ENCODE results near the gene SERPINA10. TPM values are rescaled to one million over a fixed set of nuclear protein-coding genes. Genes with fewer than 3 reads are reported as not detected.

SERPINA10 gene
- total and polyA plus RNA-seq, 7 donors, result not detected

DNA sequence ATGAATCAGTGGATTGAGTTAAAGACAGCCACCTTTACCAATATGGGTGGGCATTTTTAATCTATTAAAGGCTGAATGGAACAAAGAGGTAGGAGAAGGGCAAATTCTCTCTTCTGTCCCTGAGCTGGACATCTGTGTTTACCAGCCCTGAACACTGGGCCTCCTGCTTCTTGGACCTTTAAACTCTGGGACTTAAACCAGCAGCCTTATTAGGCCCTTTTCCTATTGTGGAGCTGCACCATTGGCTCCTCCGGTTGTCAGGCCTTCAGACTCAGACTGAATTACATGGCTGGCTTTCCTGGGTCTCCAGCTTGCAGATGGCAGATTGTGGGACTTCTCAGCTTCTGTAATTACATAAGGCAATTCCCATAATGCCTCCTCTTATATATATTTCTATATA is 23.6 kb upstream of the SERPINA10 start:
- H3K36me3 ChIP-seq (ENCODE audit: insufficient read depth in 1 of 2, low read depth in 1 of 2), result no peaks in the 10 kb centered on the region
- WGBS, 3 donors, result 42 to 54% (median 45%) methylated on average over 1 of the region's 1 CpG
- H3K9me3 ChIP-seq, result no peaks in the 10 kb centered on the region
- no peak overlapping the region for H3K4me3 ChIP-seq
- DNase-seq (no peak), ATAC-seq (no peak)
- TF ChIP-seq, protein P1, sequence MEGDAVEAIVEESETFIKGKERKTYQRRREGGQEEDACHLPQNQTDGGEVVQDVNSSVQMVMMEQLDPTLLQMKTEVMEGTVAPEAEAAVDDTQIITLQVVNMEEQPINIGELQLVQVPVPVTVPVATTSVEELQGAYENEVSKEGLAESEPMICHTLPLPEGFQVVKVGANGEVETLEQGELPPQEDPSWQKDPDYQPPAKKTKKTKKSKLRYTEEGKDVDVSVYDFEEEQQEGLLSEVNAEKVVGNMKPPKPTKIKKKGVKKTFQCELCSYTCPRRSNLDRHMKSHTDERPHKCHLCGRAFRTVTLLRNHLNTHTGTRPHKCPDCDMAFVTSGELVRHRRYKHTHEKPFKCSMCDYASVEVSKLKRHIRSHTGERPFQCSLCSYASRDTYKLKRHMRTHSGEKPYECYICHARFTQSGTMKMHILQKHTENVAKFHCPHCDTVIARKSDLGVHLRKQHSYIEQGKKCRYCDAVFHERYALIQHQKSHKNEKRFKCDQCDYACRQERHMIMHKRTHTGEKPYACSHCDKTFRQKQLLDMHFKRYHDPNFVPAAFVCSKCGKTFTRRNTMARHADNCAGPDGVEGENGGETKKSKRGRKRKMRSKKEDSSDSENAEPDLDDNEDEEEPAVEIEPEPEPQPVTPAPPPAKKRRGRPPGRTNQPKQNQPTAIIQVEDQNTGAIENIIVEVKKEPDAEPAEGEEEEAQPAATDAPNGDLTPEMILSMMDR (IDR thresholded peaks at IDR 0.05), result no peak
- H3K27ac ChIP-seq, result no peak overlapping the region
- H3K4me1 ChIP-seq, result no peaks in the 10 kb centered on the region
- H3K27me3 ChIP-seq (ENCODE audit: insufficient read depth in 3 of 3, low read length in 2 of 3), result no peaks in the 10 kb centered on the region
- intact Hi-C loops (cut with DNase I), result no loop called here

DNA sequence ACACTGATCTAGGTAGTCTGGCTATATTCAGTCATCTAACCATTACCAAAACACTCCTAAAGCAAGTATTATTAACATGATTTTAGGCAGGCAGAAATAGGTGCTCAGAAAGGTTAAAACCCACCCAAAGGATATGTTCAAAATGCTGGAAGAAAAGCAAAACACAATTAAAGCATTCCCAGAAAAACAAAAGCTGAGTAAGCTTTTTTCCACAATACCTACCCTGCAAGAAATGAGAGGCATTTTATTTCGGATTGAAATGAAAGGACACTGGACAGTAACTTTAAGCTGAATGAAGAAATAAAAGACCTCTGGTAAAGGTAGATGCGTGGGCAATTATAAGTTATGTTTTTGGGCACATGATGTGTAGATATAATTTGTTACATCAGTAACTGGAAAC is 21.8 kb upstream of the SERPINA10 start:
- Histone ChIP-seq H3K9me3 (no peaks in the 10 kb centered on the region), H3K27me3 (ENCODE audit: insufficient read depth in 3 of 3, low read length in 2 of 3) (peaks cover 0 to 2% (median 0%) of the 10 kb centered on the region in 3 donors), H3K4me1 (no peaks in the 10 kb centered on the region), H3K36me3 (ENCODE audit: insufficient read depth in 1 of 2, low read depth in 1 of 2) (no peaks in the 10 kb centered on the region), H3K4me3 (no peak overlapping the region), H3K27ac (no peak overlapping the region)
- TF ChIP-seq, protein P1 (IDR thresholded peaks at IDR 0.05), result no peak
- no peak for ATAC-seq
- DNase-seq, result no peak
- 92 to 95% (median 92%) methylated on average over 2 of the region's 2 CpGs for WGBS, 3 donors
- intact Hi-C loops (cut with DNase I), result no loop called here

DNA sequence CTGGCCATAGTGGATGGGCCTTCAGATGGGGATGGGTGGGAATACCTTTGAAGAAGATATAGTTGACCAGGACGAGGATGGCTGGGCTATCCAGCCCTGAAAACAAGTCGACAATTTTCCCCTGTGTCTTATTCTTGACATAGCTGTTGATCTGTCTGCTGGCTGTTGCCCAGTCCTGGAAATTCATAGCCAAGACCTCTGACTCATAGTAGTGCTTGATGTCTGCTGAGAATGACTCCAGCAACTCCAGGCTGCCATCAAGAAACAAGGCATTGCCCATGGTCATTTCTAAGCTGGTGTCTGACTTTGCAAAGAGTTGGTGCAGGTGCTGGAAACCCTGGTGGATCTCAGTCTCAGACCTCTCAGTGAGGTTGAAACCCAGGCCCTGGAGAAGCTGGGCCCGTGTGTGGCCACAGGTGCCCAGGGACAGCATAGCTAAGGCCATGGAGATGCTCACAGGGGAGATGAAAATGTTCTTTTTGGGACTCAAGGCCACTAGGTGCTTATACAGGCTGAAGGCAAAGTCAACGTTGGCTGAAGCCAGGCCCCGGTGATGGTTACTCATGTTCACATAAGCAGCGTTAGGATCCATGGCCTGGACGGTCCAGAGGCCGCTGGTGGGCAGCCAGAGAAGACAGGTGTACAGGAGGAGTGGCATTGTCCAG is 21.1 kb upstream of the SERPINA10 start:
- TF ChIP-seq, protein P1 (IDR thresholded peaks at IDR 0.05), result no peak
- H3K36me3 ChIP-seq (ENCODE audit: insufficient read depth in 1 of 2, low read depth in 1 of 2), result no peaks in the 10 kb centered on the region
- no peak overlapping the region for H3K27ac ChIP-seq
- ATAC-seq (no peak), DNase-seq (peak in 1 of 2 donors; percentile 28)
- 44 to 58% (median 49%) methylated on average over 8 of the region's 8 CpGs for WGBS, 3 donors
- no peaks in the 10 kb centered on the region for H3K9me3 ChIP-seq
- intact Hi-C loops (cut with DNase I), result no loop called here
- no peak overlapping the region for H3K4me3 ChIP-seq
- peaks cover 0 to 2% (median 0%) of the 10 kb centered on the region in 3 donors for H3K27me3 ChIP-seq (ENCODE audit: insufficient read depth in 3 of 3, low read length in 2 of 3)
- no peaks in the 10 kb centered on the region for H3K4me1 ChIP-seq

DNA sequence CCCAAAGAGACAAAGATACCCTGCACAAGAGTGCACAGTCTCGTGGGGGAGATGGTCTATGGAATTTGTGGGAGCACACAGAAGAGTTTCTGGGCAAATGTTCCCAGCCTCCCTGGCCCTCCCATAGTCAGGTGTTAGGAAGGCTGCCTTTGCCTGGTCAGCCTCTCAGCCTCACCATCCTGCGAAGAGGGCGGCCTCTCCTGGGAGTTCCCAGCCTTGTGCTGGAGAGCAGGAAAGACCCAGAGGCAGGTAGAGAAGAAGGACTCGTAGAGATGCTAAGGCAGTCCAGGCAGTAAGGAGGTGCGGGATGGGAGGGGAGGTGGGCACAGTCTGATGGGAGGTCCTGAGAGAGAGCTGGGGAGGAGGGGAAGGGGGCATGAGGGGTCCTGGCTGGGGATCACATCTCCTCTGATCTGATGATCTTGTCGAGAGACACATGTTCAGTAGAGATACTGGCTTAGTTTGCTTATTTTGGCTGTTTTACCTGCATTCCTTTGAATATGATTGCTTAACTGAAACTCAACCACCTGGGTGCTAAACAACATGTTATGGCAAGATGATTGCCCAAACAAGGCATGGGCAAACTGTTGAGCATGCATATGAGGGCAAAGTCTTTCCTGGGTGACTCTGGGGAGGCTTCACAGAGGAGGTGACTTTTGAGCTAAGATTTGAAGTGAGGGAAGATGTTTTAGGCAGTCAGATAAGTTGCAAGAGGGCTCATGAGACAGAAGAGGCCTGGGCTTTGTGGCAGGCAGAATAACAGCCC is 19.6 kb upstream of the SERPINA10 start:
- WGBS, 3 donors, result 82 to 85% (median 83%) methylated on average over 6 of the region's 6 CpGs

More for the DNA sequence above, 19.6 kb upstream of the SERPINA10 start:
- no peaks in the 10 kb centered on the region for H3K36me3 ChIP-seq (ENCODE audit: insufficient read depth in 1 of 2, low read depth in 1 of 2)
- ATAC-seq (no peak), DNase-seq (no peak)
- TF ChIP-seq, protein P1 (IDR thresholded peaks at IDR 0.05), result no peak
- no peaks in the 10 kb centered on the region for H3K4me1 ChIP-seq
- H3K4me3 ChIP-seq, result no peak overlapping the region
- intact Hi-C loops (cut with DNase I), result no loop called here
- H3K27ac ChIP-seq, result no peak overlapping the region
- no peaks in the 10 kb centered on the region for H3K9me3 ChIP-seq
- H3K27me3 ChIP-seq (ENCODE audit: insufficient read depth in 3 of 3, low read length in 2 of 3), result peaks cover 0 to 2% (median 0%) of the 10 kb centered on the region in 3 donors
